WTC11 (cell line): ENCODE measurements around the gene LDB2. TPM values are rescaled to one million over a fixed set of nuclear protein-coding genes. Genes with fewer than 3 reads are reported as not detected.

Source experiments
- ATAC-seq: fragments of 200-7000 bp; cut with Tn5 transposase; 2 replicates; pipeline ENCODE4 v1.10.0; 2021; ENCODE audit warnings: mild to moderate bottlenecking, moderate library complexity
- CTCF ChIA-PET: fragments of 300-600 bp; sonication (Branson Sonifier 250); formaldehyde crosslinking; loops from one replicate; lab custom pipeline; 2021; ENCODE audit warnings: antibody characterized with exemption; lab: Charles Lee
- POLR2A ChIA-PET: fragments of 350-600 bp; sonication (Branson Sonifier 250); formaldehyde crosslinking; loops from one replicate; lab custom pipeline; 2021; ENCODE audit warnings: antibody characterized with exemption; lab: Charles Lee
- DNase-seq: peaks from one replicate; pipeline ENCODE4 v3.0.0; 2021; ENCODE audit warnings: low spot score
- H3K27ac Mint-ChIP-seq: 2 replicates; pipeline ENCODE4 v1.8.0; 2021; ENCODE audit warnings: mixed read lengths
- H3K27me3 Mint-ChIP-seq: 2 replicates; pipeline ENCODE4 v1.8.0; 2021; ENCODE audit warnings: low read depth, mild to moderate bottlenecking, moderate library complexity, mixed read lengths
- H3K36me3 Mint-ChIP-seq: 2 replicates; pipeline ENCODE4 v1.8.0; 2021; ENCODE audit warnings: mixed read lengths
- H3K4me1 Mint-ChIP-seq: 2 replicates; pipeline ENCODE4 v1.8.0; 2022; ENCODE audit warnings: mixed read lengths
- H3K4me3 Mint-ChIP-seq: 2 replicates; pipeline ENCODE4 v1.8.0; 2021; ENCODE audit warnings: mild to moderate bottlenecking, moderate library complexity, mixed read lengths
- H3K9me3 Mint-ChIP-seq: 2 replicates; pipeline ENCODE4 v1.8.0; 2021; ENCODE audit warnings: mixed read lengths
- ATF1 ChIP-seq: sonication (generic); formaldehyde crosslinking; IDR thresholded peaks from 2 replicates; pipeline ENCODE4 v1.8.1; 2023; ENCODE audit warnings: mild to moderate bottlenecking, moderate library complexity, missing genetic modification reagents
- CBFB ChIP-seq: sonication (generic); formaldehyde crosslinking; IDR thresholded peaks from 2 replicates; pipeline ENCODE4 v1.8.1; 2022; ENCODE audit warnings: mild to moderate bottlenecking, low read depth, missing genetic modification reagents
- FOXP1 ChIP-seq: sonication (generic); formaldehyde crosslinking; IDR thresholded peaks from 2 replicates; pipeline ENCODE4 v1.8.0; 2022; ENCODE audit warnings: missing genetic modification reagents, mild to moderate bottlenecking, moderate library complexity, borderline replicate concordance
- IRF2 ChIP-seq: sonication (generic); formaldehyde crosslinking; IDR thresholded peaks from 2 replicates; pipeline ENCODE4 v1.8.0; 2022; ENCODE audit warnings: low read depth, missing genetic modification reagents, borderline replicate concordance
- TEAD1 ChIP-seq: sonication (generic); formaldehyde crosslinking; IDR thresholded peaks from 2 replicates; pipeline ENCODE4 v1.8.0; 2022; ENCODE audit warnings: mild to moderate bottlenecking, missing genetic modification reagents
- total RNA-seq: library from RNA; stranded (reverse); gene quantifications from 3 replicates; pipeline ENCODE4 v1.2.3, GENCODE V29; 2021
- TF ChIP-seq, protein P1 (sequence below): sonication (generic); formaldehyde crosslinking; IDR thresholded peaks from 2 replicates; pipeline ENCODE4 v1.8.0; 2023; ENCODE audit warnings: missing genetic modification reagents, mild to moderate bottlenecking, borderline replicate concordance
- TF ChIP-seq, protein P2 (sequence below): fragments of 250-450 bp; sonication (Bioruptor Pico); IDR thresholded peaks from 2 replicates; pipeline ENCODE4 v1.9.0; 2021; ENCODE audit warnings: mild to moderate bottlenecking, borderline replicate concordance
- TF ChIP-seq, protein P3 (sequence below): sonication (generic); formaldehyde crosslinking; conservative IDR thresholded peaks from 2 replicates; pipeline ENCODE4 v1.8.1; 2022; ENCODE audit warnings: mild to moderate bottlenecking, missing genetic modification reagents
- TF ChIP-seq, protein P4 (sequence below): sonication (generic); formaldehyde crosslinking; IDR thresholded peaks from 2 replicates; pipeline ENCODE4 v1.8.1; 2022; ENCODE audit warnings: missing genetic modification reagents, borderline replicate concordance
- TF ChIP-seq, protein P5 (sequence below): sonication (generic); formaldehyde crosslinking; IDR thresholded peaks from 2 replicates; pipeline ENCODE4 v1.8.0; 2022; ENCODE audit warnings: mild to moderate bottlenecking, missing genetic modification reagents

LDB2 gene
- total RNA-seq, 1 experiment from 2014 or later: 62.4 TPM

DNA sequence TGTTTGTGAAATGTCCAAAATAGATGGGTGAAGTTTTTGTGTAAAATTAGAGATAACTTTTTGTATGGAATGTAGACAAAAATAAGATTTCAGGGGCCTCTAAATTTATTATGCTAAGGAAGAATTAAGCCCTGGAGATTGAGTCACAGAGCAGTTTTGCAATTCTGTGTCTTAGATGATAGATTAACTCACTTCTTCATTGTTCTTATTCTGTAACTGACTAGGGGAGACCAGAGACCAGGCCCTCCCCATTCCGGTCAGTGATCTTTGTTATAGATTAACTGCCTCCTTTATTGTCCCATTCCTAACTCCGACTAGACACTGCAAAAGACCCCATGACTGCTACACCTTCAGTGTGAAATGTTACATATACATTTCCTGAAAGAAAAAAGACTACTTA, 433.8 kb downstream of the LDB2 start (continued):
- TF ChIP-seq, protein P1, sequence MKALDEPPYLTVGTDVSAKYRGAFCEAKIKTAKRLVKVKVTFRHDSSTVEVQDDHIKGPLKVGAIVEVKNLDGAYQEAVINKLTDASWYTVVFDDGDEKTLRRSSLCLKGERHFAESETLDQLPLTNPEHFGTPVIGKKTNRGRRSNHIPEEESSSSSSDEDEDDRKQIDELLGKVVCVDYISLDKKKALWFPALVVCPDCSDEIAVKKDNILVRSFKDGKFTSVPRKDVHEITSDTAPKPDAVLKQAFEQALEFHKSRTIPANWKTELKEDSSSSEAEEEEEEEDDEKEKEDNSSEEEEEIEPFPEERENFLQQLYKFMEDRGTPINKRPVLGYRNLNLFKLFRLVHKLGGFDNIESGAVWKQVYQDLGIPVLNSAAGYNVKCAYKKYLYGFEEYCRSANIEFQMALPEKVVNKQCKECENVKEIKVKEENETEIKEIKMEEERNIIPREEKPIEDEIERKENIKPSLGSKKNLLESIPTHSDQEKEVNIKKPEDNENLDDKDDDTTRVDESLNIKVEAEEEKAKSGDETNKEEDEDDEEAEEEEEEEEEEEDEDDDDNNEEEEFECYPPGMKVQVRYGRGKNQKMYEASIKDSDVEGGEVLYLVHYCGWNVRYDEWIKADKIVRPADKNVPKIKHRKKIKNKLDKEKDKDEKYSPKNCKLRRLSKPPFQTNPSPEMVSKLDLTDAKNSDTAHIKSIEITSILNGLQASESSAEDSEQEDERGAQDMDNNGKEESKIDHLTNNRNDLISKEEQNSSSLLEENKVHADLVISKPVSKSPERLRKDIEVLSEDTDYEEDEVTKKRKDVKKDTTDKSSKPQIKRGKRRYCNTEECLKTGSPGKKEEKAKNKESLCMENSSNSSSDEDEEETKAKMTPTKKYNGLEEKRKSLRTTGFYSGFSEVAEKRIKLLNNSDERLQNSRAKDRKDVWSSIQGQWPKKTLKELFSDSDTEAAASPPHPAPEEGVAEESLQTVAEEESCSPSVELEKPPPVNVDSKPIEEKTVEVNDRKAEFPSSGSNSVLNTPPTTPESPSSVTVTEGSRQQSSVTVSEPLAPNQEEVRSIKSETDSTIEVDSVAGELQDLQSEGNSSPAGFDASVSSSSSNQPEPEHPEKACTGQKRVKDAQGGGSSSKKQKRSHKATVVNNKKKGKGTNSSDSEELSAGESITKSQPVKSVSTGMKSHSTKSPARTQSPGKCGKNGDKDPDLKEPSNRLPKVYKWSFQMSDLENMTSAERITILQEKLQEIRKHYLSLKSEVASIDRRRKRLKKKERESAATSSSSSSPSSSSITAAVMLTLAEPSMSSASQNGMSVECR (CRISPR knock-in tag): no peak
- TF ChIP-seq, protein P2, sequence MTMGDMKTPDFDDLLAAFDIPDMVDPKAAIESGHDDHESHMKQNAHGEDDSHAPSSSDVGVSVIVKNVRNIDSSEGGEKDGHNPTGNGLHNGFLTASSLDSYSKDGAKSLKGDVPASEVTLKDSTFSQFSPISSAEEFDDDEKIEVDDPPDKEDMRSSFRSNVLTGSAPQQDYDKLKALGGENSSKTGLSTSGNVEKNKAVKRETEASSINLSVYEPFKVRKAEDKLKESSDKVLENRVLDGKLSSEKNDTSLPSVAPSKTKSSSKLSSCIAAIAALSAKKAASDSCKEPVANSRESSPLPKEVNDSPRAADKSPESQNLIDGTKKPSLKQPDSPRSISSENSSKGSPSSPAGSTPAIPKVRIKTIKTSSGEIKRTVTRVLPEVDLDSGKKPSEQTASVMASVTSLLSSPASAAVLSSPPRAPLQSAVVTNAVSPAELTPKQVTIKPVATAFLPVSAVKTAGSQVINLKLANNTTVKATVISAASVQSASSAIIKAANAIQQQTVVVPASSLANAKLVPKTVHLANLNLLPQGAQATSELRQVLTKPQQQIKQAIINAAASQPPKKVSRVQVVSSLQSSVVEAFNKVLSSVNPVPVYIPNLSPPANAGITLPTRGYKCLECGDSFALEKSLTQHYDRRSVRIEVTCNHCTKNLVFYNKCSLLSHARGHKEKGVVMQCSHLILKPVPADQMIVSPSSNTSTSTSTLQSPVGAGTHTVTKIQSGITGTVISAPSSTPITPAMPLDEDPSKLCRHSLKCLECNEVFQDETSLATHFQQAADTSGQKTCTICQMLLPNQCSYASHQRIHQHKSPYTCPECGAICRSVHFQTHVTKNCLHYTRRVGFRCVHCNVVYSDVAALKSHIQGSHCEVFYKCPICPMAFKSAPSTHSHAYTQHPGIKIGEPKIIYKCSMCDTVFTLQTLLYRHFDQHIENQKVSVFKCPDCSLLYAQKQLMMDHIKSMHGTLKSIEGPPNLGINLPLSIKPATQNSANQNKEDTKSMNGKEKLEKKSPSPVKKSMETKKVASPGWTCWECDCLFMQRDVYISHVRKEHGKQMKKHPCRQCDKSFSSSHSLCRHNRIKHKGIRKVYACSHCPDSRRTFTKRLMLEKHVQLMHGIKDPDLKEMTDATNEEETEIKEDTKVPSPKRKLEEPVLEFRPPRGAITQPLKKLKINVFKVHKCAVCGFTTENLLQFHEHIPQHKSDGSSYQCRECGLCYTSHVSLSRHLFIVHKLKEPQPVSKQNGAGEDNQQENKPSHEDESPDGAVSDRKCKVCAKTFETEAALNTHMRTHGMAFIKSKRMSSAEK (CRISPR knock-in tag): no peak
- TF ChIP-seq, all 79 proteins: peak for 0

DNA sequence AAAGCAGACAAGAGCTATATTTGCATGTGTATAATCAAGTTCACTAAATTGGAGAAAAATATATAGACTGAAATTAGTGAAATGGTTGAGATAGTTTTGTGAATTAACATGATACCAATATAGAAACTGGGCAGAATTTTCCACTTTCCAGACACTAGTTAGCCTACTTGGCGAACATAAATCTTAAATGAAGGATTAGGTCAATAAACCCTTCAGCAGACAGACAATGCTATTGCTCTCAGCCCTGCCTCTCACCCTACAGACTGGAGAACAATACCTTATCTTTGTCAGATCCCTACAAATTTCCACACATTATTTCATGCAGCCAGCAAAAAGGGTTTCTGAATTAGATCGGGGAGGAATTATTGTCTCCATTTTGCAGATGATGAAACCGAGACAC, 435.8 kb downstream of the LDB2 start:
- Mint-ChIP-seq H3K36me3 (no peaks in the 10 kb centered on the region), H3K9me3 (no peaks in the 10 kb centered on the region), H3K4me1 (no peaks in the 10 kb centered on the region), H3K4me3 (no peak overlapping the region), H3K27me3 (peaks cover 30% of the 10 kb centered on the region), H3K27ac (no peak overlapping the region)
- TF ChIP-seq, protein P3, sequence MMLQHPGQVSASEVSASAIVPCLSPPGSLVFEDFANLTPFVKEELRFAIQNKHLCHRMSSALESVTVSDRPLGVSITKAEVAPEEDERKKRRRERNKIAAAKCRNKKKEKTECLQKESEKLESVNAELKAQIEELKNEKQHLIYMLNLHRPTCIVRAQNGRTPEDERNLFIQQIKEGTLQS: no peak
- TF ChIP-seq IRF2 (CRISPR knock-in tag) (no peak), ATF1 (CRISPR knock-in tag) (no peak), CBFB (CRISPR knock-in tag) (no peak), TEAD1 (CRISPR knock-in tag) (no peak), FOXP1 (CRISPR knock-in tag) (no peak)
- TF ChIP-seq, protein P4, sequence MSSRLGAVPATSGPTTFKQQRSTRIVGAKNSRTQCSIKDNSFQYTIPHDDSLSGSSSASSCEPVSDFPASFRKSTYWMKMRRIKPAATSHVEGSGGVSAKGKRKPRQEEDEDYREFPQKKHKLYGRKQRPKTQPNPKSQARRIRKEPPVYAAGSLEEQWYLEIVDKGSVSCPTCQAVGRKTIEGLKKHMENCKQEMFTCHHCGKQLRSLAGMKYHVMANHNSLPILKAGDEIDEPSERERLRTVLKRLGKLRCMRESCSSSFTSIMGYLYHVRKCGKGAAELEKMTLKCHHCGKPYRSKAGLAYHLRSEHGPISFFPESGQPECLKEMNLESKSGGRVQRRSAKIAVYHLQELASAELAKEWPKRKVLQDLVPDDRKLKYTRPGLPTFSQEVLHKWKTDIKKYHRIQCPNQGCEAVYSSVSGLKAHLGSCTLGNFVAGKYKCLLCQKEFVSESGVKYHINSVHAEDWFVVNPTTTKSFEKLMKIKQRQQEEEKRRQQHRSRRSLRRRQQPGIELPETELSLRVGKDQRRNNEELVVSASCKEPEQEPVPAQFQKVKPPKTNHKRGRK (CRISPR knock-in tag): no peak
- TF ChIP-seq, protein P1 (CRISPR knock-in tag): no peak
- TF ChIP-seq, protein P5, sequence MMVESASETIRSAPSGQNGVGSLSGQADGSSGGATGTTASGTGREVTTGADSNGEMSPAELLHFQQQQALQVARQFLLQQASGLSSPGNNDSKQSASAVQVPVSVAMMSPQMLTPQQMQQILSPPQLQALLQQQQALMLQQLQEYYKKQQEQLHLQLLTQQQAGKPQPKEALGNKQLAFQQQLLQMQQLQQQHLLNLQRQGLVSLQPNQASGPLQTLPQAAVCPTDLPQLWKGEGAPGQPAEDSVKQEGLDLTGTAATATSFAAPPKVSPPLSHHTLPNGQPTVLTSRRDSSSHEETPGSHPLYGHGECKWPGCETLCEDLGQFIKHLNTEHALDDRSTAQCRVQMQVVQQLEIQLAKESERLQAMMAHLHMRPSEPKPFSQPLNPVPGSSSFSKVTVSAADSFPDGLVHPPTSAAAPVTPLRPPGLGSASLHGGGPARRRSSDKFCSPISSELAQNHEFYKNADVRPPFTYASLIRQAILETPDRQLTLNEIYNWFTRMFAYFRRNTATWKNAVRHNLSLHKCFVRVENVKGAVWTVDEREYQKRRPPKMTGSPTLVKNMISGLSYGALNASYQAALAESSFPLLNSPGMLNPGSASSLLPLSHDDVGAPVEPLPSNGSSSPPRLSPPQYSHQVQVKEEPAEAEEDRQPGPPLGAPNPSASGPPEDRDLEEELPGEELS: no peak
- POLR2A ChIA-PET: no interaction called here
- CTCF ChIA-PET: interaction anchor here (0.7 kb wide), 1 partner anchor 134 kb away, joined by 3 read pairs; no protein-coding TSS in a partner anchor
- ATAC-seq: no peak
- DNase-seq: no peak
